HepG2 (cell line): ENCODE results near the gene CRKL. TPM values are rescaled to one million over a fixed set of nuclear protein-coding genes. Genes with fewer than 3 reads are reported as not detected.

ENCODE experiments used
- AHR ChIP-seq: IDR thresholded peaks from 2 replicates; pipeline ENCODE4 v1.6.1; 2018; ENCODE audit warnings: missing genetic modification reagents, missing compliant biosample characterization
- DNMT3B ChIP-seq: conservative IDR thresholded peaks from 2 replicates; pipeline ENCODE4 v1.6.1; 2016; ENCODE audit warnings: missing biosample characterization, control low read depth
- GLMP ChIP-seq: sonication (generic); formaldehyde crosslinking; IDR thresholded peaks from 2 replicates; pipeline ENCODE4 v1.9.0; 2021; ENCODE audit warnings: missing genetic modification reagents, mild to moderate bottlenecking, borderline replicate concordance
- MIER3 ChIP-seq: IDR thresholded peaks from 2 replicates; pipeline ENCODE4 v1.6.1; 2016; ENCODE audit warnings: missing compliant biosample characterization, borderline replicate concordance
- MTF1 ChIP-seq: sonication (generic); formaldehyde crosslinking; IDR thresholded peaks from 2 replicates; pipeline ENCODE4 v1.5.0; 2020; ENCODE audit warnings: missing genetic modification reagents
- PHF20 ChIP-seq: sonication (generic); formaldehyde crosslinking; IDR thresholded peaks from 2 replicates; pipeline ENCODE4 v1.5.0; 2020; ENCODE audit warnings: mild to moderate bottlenecking, missing genetic modification reagents
- PHF5A ChIP-seq: IDR thresholded peaks from one replicate; pipeline ENCODE4 v1.6.1; 2018; ENCODE audit warnings: low read depth, missing genetic modification reagents; ENCODE audit not compliant: unreplicated experiment
- RBFOX2 ChIP-seq: fragments of 200-400 bp; formaldehyde crosslinking; IDR thresholded peaks from 2 replicates; pipeline ENCODE4 v1.6.1; 2017; ENCODE audit warnings: low read depth, mild to moderate bottlenecking, low read length
- REPIN1 ChIP-seq: sonication (generic); formaldehyde crosslinking; IDR thresholded peaks from 2 replicates; pipeline ENCODE4 v1.8.0; 2022; ENCODE audit warnings: missing genetic modification reagents, low read depth, mild to moderate bottlenecking, borderline replicate concordance
- SIN3B ChIP-seq: fragments of 150-350 bp; IDR thresholded peaks from 2 replicates; pipeline ENCODE4 v1.6.1; 2014; ENCODE audit warnings: low read length
- SNAI1 ChIP-seq: sonication (generic); formaldehyde crosslinking; IDR thresholded peaks from 2 replicates; pipeline ENCODE4 v1.5.0; 2020; ENCODE audit warnings: mild to moderate bottlenecking, missing genetic modification reagents, borderline replicate concordance
- SNAPC2 ChIP-seq: sonication (generic); formaldehyde crosslinking; IDR thresholded peaks from 2 replicates; pipeline ENCODE4 v1.8.1; 2022; ENCODE audit warnings: mild to moderate bottlenecking, missing genetic modification reagents
- TCF7 ChIP-seq: sonication (generic); IDR thresholded peaks from 2 replicates; pipeline ENCODE4 v1.6.1; 2016; ENCODE audit warnings: antibody characterized with exemption, low read depth
- ZBTB3 ChIP-seq: sonication (generic); formaldehyde crosslinking; IDR thresholded peaks from 2 replicates; pipeline ENCODE4 v1.4.0; 2020; ENCODE audit warnings: low read depth, mild to moderate bottlenecking, moderate library complexity, missing genetic modification reagents, borderline replicate concordance
- ZNF430 ChIP-seq: sonication (generic); formaldehyde crosslinking; IDR thresholded peaks from 2 replicates; pipeline ENCODE4 v1.9.0; 2021; ENCODE audit warnings: mild to moderate bottlenecking, missing genetic modification reagents
- ZNF576 ChIP-seq: sonication (generic); formaldehyde crosslinking; IDR thresholded peaks from 2 replicates; pipeline ENCODE4 v1.4.0; 2020; ENCODE audit warnings: mild to moderate bottlenecking, missing genetic modification reagents
- ZZZ3 ChIP-seq: sonication (generic); formaldehyde crosslinking; IDR thresholded peaks from 2 replicates; pipeline ENCODE4 v1.4.0; 2020; ENCODE audit warnings: missing genetic modification reagents, mild to moderate bottlenecking, borderline replicate concordance
- polyA plus RNA-seq, 8 experiments: library from polyadenylated mRNA; depleted of rRNA in 3 of 8; stranded (reverse) in 7 of 8; unstranded in 1 of 8; fragments of >200 nt; fragmentation: Illumina TruSeq in 4 of 8; extraction: Trizol in 4 of 8; gene quantifications; 2 replicates each; pipeline versions ENCODE4 v1.2.1 to v1.2.3, GENCODE V29; 2011 to 2016; ENCODE audit warnings: low read depth in 4 of 8, missing spikeins in 1 of 8, mixed read lengths in 1 of 8; ENCODE audit not compliant: insufficient read depth in 1 of 8
- total RNA-seq, 5 experiments: library from RNA; depleted of rRNA; stranded (reverse); fragments of >200 nt; fragmentation: Illumina TruSeq; extraction: Trizol; gene quantifications; 2 replicates each; pipeline ENCODE4 v1.2.3, GENCODE V29; 2016; ENCODE audit warnings: low read depth in 1 of 5
- TF ChIP-seq, protein P1 (sequence below): sonication (generic); formaldehyde crosslinking; IDR thresholded peaks from 2 replicates; pipeline ENCODE4 v1.4.0; 2020; ENCODE audit warnings: missing genetic modification reagents, mild to moderate bottlenecking, borderline replicate concordance
- TF ChIP-seq, protein P2 (sequence below): sonication (generic); formaldehyde crosslinking; IDR thresholded peaks from 2 replicates; pipeline ENCODE4 v1.5.0; 2020; ENCODE audit warnings: missing genetic modification reagents
- TF ChIP-seq, protein P3 (sequence below): sonication (generic); formaldehyde crosslinking; IDR thresholded peaks from 2 replicates; pipeline ENCODE4 v1.4.0; 2020; ENCODE audit warnings: missing genetic modification reagents
- TF ChIP-seq, protein P4 (sequence below): sonication (generic); formaldehyde crosslinking; IDR thresholded peaks from 2 replicates; pipeline ENCODE4 v1.9.0; 2021; ENCODE audit warnings: missing genetic modification reagents, borderline replicate concordance

Gene CRKL
- total and polyA plus RNA-seq, 2 of the 13 experiments (the other 11 are each of a cell fraction or from before 2014, with no cell fraction given) = 37.4 to 60.6 TPM

GRCh38 chr22:20979940-20980453, 62.8 kb downstream of the CRKL start (continued):
- TF ChIP-seq, protein P1, sequence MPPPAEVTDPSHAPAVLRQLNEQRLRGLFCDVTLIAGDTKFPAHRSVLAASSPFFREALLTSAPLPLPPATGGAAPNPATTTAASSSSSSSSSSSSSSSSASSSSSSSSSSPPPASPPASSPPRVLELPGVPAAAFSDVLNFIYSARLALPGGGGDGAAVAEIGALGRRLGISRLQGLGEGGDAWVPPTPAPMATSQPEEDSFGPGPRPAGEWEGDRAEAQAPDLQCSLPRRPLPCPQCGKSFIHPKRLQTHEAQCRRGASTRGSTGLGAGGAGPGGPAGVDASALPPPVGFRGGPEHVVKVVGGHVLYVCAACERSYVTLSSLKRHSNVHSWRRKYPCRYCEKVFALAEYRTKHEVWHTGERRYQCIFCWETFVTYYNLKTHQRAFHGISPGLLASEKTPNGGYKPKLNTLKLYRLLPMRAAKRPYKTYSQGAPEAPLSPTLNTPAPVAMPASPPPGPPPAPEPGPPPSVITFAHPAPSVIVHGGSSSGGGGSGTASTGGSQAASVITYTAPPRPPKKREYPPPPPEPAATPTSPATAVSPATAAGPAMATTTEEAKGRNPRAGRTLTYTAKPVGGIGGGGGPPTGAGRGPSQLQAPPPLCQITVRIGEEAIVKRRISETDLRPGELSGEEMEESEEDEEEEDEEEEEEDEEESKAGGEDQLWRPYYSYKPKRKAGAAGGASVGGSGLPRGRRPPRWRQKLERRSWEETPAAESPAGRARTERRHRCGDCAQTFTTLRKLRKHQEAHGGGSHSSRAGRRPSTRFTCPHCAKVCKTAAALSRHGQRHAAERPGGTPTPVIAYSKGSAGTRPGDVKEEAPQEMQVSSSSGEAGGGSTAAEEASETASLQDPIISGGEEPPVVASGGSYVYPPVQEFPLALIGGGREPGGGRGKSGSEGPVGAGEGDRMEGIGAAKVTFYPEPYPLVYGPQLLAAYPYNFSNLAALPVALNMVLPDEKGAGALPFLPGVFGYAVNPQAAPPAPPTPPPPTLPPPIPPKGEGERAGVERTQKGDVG (CRISPR knock-in tag) = peak; percentile 74; the same call in 1 of the 2 replicates
- TF ChIP-seq RBFOX2 = peak; percentile 53
- TF ChIP-seq REPIN1 = 0 out of 2 replicates have a peak, but pooled peaks have one; percentile 39
- no peak for TF ChIP-seq ZNF430 (CRISPR knock-in tag)
- no peak for TF ChIP-seq PHF5A (CRISPR knock-in tag)
- TF ChIP-seq ZNF576 (CRISPR knock-in tag) = 0 out of 2 replicates have a peak, but pooled peaks have one; percentile 46
- TF ChIP-seq ZBTB3 = no peak
- TF ChIP-seq MTF1 (CRISPR knock-in tag) = no peak
- no peak for TF ChIP-seq TCF7
- TF ChIP-seq, protein P2, sequence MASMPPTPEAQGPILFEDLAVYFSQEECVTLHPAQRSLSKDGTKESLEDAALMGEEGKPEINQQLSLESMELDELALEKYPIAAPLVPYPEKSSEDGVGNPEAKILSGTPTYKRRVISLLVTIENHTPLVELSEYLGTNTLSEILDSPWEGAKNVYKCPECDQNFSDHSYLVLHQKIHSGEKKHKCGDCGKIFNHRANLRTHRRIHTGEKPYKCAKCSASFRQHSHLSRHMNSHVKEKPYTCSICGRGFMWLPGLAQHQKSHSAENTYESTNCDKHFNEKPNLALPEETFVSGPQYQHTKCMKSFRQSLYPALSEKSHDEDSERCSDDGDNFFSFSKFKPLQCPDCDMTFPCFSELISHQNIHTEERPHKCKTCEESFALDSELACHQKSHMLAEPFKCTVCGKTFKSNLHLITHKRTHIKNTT (CRISPR knock-in tag) = no peak
- no peak for TF ChIP-seq ZZZ3
- no peak for TF ChIP-seq SIN3B
- TF ChIP-seq GLMP (CRISPR knock-in tag) = no peak
- TF ChIP-seq MIER3 (CRISPR knock-in tag) = 0 out of 2 replicates have a peak, but pooled peaks have one; percentile 49
- TF ChIP-seq DNMT3B (CRISPR knock-in tag) = no peak
- no peak for TF ChIP-seq PHF20 (CRISPR knock-in tag)
- TF ChIP-seq, protein P3, sequence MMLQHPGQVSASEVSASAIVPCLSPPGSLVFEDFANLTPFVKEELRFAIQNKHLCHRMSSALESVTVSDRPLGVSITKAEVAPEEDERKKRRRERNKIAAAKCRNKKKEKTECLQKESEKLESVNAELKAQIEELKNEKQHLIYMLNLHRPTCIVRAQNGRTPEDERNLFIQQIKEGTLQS (CRISPR knock-in tag) = no peak
- no peak for TF ChIP-seq AHR (CRISPR knock-in tag)
- no peak for TF ChIP-seq SNAPC2
- no peak for TF ChIP-seq SNAI1 (CRISPR knock-in tag)
- TF ChIP-seq, protein P4, sequence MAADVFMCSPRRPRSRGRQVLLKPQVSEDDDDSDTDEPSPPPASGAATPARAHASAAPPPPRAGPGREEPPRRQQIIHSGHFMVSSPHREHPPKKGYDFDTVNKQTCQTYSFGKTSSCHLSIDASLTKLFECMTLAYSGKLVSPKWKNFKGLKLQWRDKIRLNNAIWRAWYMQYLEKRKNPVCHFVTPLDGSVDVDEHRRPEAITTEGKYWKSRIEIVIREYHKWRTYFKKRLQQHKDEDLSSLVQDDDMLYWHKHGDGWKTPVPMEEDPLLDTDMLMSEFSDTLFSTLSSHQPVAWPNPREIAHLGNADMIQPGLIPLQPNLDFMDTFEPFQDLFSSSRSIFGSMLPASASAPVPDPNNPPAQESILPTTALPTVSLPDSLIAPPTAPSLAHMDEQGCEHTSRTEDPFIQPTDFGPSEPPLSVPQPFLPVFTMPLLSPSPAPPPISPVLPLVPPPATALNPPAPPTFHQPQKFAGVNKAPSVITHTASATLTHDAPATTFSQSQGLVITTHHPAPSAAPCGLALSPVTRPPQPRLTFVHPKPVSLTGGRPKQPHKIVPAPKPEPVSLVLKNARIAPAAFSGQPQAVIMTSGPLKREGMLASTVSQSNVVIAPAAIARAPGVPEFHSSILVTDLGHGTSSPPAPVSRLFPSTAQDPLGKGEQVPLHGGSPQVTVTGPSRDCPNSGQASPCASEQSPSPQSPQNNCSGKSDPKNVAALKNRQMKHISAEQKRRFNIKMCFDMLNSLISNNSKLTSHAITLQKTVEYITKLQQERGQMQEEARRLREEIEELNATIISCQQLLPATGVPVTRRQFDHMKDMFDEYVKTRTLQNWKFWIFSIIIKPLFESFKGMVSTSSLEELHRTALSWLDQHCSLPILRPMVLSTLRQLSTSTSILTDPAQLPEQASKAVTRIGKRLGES (CRISPR knock-in tag) = no peak
